Stimulated activated naive B cell treated with anti-CD40 and anti-IgM and Interleukin-4, amounts not matched to agents 10 μg/mL and 1 μg/mL and 100 μg/mL, for 72 hours (primary cell): ENCODE results near the gene ESRRB.

Experiments
- ATAC-seq, 2 donors: fragments of 150-1000 bp; cut with Tn5 transposase; replicated peaks; 2 replicates each; pipeline ENCODE4 v1.10.0; 2021; ENCODE audit warnings: moderate library complexity in 1 of 2
- DNase-seq: peaks from one replicate; pipeline ENCODE4 v3.0.0; 2021
- H3K27ac Mint-ChIP-seq: one replicate; pipeline ENCODE4 v1.8.0; 2022; ENCODE audit warnings: mild to moderate bottlenecking, mixed read lengths
- H3K27me3 Mint-ChIP-seq, 2 donors: one replicate each; pipeline ENCODE4 v1.8.0; 2022; ENCODE audit warnings: mixed read lengths in 2 of 2
- H3K36me3 Mint-ChIP-seq, 2 donors: one replicate each; pipeline ENCODE4 v1.8.0; 2022; ENCODE audit warnings: mixed read lengths in 2 of 2, mild to moderate bottlenecking in 1 of 2
- H3K4me1 Mint-ChIP-seq, 2 donors: one replicate each; pipeline ENCODE4 v1.8.0; 2022; ENCODE audit warnings: mixed read lengths in 2 of 2, mild to moderate bottlenecking in 1 of 2
- H3K4me3 Mint-ChIP-seq, 2 donors: one replicate each; pipeline ENCODE4 v1.8.0; 2022; ENCODE audit warnings: mild to moderate bottlenecking in 2 of 2, mixed read lengths in 2 of 2, moderate library complexity in 1 of 2
- H3K9me3 Mint-ChIP-seq, 2 donors: one replicate each; pipeline ENCODE4 v1.8.0; 2022; ENCODE audit warnings: mixed read lengths in 2 of 2, mild to moderate bottlenecking in 1 of 2

The ESRRB gene

DNA sequence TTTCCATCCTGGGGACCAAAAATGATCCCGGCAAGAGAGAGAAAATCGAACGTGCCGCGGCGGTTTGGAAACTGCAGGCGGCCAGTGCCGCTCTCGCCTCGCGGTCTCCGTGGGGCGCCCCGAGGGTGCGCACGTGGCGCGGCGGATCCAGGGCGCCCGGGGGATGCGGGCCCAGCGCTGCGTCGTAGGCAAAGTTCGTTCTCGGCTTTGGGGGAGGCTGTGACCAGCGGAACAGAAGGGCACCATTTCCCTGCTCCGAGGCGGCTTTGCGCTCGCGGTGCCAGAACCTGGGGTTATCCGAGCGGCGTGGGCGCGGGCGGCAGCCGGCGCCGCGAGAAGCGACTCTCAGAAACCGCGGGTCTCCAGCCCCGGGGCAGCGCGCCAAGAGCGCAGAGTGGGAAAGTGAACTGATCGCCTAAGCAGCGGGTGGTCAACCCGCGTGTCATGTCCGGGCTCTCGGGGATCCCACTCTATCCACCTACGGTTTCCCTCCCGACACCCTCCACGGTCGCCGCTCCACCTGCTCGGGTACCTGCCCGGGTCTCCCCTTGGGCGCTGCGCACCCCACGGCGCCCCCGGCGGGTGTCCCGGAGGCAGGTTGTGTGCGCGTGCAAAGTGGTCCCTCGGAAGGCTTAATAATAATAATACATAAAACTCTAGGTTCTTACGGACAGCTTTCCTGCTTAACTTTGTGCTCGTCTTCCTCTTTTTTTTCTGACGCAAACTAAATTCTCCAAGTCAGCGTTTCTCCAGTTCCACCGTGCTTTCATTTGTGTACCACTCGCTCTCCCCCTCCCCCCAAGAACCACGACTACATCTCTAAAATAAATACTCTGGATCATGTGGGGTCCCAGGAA, 1.2 kb downstream of the ESRRB start:
- H3K27ac Mint-ChIP-seq = no peak overlapping the region
- ATAC-seq (no peak), DNase-seq (no peak)
- no peaks in the 10 kb centered on the region for H3K9me3 Mint-ChIP-seq
- peak overlapping the region; percentile 49 to 58 for H3K4me3 Mint-ChIP-seq
- peaks cover 0 to 7% of the 10 kb centered on the region in 2 donors for H3K4me1 Mint-ChIP-seq
- H3K27me3 Mint-ChIP-seq = peaks cover 64 to 88% of the 10 kb centered on the region in 2 donors
- no peaks in the 10 kb centered on the region for H3K36me3 Mint-ChIP-seq

DNA sequence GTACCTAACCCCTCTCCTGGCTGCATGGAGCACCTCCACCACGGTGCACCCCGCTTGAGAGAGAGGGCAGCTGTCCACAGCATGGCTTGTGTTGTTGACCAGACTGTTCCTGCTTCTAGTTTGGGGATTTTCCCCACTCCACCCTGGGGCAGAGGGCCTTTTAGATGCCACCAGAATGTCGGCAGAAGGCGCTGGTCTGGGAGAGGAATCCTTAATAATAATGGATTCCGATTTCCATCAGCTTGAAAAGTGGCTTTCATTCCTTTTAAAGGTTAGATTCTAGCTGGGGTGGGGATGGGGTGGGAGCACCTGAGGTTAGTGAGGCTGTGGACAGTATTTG, 1.8 kb downstream of the ESRRB start:
- H3K27ac Mint-ChIP-seq = no peak overlapping the region

DNA sequence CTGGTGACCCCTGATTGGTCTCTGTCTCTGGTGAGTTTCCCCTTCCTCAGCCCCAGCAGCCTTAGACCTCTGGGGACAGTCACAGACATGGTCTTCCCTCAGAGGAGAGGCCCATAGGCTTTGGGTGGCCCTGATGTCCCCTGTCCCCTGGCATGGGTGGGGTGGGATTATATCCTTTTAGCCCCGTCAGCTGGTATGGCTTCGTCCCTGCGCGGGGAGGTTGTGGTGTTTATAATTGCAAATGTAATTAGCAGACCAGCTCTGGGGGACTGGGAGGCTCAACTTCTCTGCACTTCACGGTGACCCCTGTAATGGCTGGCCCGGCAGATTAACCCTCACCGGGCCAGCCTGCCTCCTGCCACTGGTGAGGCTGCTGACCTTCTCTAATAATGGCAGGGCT, 5.1 kb downstream of the ESRRB start:
- Mint-ChIP-seq H3K4me1 (peaks cover 5 to 9% of the 10 kb centered on the region in 2 donors), H3K4me3 (no peak overlapping the region), H3K9me3 (no peaks in the 10 kb centered on the region), H3K27ac (no peak overlapping the region), H3K36me3 (no peaks in the 10 kb centered on the region), H3K27me3 (peaks cover 60 to 89% of the 10 kb centered on the region in 2 donors)
- ATAC-seq = no peak
- no peak for DNase-seq

More for the DNA sequence above, 1.8 kb downstream of the ESRRB start:
- H3K4me3 Mint-ChIP-seq = peak overlapping the region; percentile 49 to 58
- peaks cover 0 to 7% of the 10 kb centered on the region in 2 donors for H3K4me1 Mint-ChIP-seq
- H3K27me3 Mint-ChIP-seq = peaks cover 62 to 88% of the 10 kb centered on the region in 2 donors
- H3K36me3 Mint-ChIP-seq = no peaks in the 10 kb centered on the region
- ATAC-seq = no peak
- no peaks in the 10 kb centered on the region for H3K9me3 Mint-ChIP-seq
- no peak for DNase-seq

DNA sequence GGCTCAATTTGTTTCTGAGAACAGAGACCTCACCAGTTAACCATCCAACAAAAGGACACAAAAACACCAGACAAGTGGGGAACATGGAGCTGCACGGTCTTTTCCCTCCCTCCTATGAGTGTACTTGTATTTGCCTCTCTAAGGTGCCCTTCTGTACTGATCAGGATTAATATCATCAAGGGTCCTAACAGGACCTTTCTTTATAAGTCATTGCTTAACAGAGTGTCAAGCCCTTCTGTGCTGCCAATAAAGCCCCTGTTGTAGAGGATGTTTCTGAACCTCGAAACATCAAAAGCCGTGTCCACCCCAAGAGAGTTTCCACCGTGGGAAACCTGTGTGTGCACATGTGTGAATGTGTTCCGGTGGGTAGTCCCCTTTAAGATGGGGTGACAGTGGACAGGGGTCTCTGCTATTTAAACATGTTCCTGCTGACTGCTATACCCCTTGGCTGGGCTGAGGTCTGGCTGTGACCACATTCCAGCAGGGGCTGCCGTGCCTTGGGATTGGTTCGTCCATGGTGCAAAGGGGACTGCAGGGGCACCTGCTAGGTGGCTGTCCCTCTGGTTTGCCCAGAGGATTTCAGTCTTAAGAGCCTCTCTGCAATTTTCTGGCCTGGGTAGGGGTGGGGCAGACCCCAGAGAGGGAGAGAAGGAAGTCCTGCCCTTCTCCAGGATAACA, 6.0 kb downstream of the ESRRB start:
- ATAC-seq = no peak
- Mint-ChIP-seq H3K27ac (no peak overlapping the region), H3K27me3 (peaks cover 54 to 85% of the 10 kb centered on the region in 2 donors), H3K4me3 (no peak overlapping the region), H3K4me1 (peaks cover 5% of the 10 kb centered on the region in 2 donors), H3K9me3 (no peaks in the 10 kb centered on the region), H3K36me3 (no peaks in the 10 kb centered on the region)
- DNase-seq = no peak

DNA sequence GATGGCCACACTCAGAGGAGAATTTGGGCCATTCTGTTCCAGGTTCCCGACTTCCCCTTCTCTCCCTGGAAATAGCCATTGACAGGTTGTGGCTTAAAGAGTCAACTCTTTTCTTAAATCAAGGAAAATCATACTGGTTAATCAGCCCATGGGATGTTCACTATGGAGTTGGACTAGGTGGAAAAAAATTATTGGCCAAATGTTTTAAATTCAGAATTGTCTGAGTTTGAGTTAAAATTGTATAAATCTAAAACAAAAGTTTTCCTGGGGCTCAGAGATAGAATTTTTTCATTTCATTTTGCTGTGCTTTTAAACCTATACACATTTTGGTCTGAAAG, 6.5 kb downstream of the ESRRB start:
- H3K9me3 Mint-ChIP-seq = no peaks in the 10 kb centered on the region
- ATAC-seq = no peak
- DNase-seq = no peak
- H3K36me3 Mint-ChIP-seq = no peaks in the 10 kb centered on the region
- H3K4me1 Mint-ChIP-seq = peaks cover 4 to 8% of the 10 kb centered on the region in 2 donors
- H3K27ac Mint-ChIP-seq = no peak overlapping the region
- no peak overlapping the region for H3K4me3 Mint-ChIP-seq
- H3K27me3 Mint-ChIP-seq = peaks cover 53 to 87% of the 10 kb centered on the region in 2 donors

- no peak overlapping the region for H3K4me3 Mint-ChIP-seq
- H3K27me3 Mint-ChIP-seq = peaks cover 40 to 67% of the 10 kb centered on the region in 2 donors
- no peaks in the 10 kb centered on the region for H3K9me3 Mint-ChIP-seq
- DNase-seq (no peak), ATAC-seq (no peak)
- no peaks in the 10 kb centered on the region for H3K36me3 Mint-ChIP-seq
- H3K4me1 Mint-ChIP-seq = peaks cover 2 to 10% of the 10 kb centered on the region in 2 donors
- no peak overlapping the region for H3K27ac Mint-ChIP-seq
Observed at GRCh38 chr14:76385435-76385834, 9.5 kb downstream of the ESRRB start.

DNA sequence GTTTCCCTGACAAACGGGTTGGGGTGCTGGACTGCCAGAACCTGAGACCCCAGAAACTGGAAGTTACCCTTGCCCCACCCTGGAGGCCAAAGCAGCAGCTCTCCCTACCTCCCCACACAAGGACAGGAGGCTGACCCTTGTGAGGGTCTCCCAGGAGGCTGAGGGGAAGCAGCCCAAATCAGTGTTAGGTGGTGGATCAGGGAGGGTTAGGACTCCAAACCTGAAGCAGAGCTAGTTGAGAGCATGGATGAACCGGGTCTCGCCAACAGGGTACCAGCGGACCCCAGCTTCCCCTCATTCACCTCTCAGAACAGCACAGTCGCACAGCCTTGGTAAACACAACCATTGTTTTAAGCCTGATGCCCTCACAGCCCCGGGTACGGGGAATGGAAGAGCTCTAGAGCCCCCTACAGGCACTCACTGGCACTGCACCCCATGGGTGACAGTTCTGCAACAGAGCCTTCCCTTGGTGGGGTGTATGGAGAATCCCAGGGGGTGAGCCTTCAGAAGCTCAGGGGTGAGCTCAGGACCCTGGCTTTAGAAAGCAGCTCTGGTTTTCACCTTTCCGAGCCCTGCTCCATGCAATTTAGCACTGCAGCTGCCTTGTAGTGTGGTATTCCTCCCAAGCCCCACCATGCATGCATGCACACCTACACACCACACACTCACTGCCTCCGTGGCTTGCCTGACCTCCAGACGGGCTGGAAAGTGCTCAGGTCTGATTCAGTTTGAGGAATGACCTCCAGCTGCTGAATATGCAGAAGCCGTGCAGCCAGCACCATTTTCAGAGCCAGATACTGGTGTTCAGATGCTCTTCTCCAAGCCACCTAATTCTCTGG, 11.2 kb downstream of the ESRRB start:
- Mint-ChIP-seq H3K4me1 (peaks cover 2 to 10% of the 10 kb centered on the region in 2 donors), H3K9me3 (no peaks in the 10 kb centered on the region), H3K27ac (no peak overlapping the region), H3K4me3 (no peak overlapping the region), H3K36me3 (no peaks in the 10 kb centered on the region), H3K27me3 (peaks cover 33 to 50% of the 10 kb centered on the region in 2 donors)
- ATAC-seq = peak; percentile 92 to 98
- DNase-seq = peak; percentile 55

DNA sequence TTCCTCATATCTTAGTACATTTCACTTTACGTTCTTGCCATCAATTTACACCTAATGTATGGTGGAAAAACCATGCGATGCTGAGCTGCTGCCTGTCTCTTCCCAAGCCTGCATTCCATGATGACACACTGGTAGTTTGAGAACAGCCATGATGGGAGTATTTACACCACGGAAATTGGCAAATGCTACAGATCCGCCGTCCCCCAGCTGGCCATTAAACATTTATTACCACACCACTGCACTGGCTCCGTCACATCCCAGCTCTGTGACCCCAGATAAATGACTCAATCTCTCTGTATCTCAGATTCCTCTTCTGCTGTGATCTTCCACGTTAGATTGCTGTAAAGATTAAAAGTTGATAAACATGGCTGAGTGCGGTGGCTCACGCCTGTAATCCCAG, 13.9 kb downstream of the ESRRB start:
- Mint-ChIP-seq H3K4me3 (no peak overlapping the region), H3K9me3 (no peaks in the 10 kb centered on the region)

DNA sequence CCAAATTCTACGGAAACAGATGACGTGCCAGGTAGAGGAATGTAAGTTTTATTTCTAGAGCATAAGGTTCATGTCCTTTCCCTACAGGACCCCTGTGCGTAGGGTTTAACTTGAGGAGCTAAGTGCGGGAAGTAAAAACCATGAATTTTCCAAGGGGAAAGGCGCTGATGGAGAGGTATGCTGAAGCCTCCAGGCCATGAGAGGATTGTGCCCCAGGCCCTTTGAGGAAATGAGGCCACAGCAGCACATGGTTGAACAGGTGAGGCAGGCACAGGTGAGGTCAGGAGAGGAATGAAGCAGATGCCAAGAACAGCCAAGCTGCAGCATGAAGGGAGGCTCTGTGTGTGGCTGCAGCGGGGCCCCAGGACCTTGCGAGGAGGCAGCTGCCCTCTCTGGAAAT, 14.7 kb downstream of the ESRRB start:
- H3K27ac Mint-ChIP-seq = no peak overlapping the region
- no peak for DNase-seq
- no peaks in the 10 kb centered on the region for H3K36me3 Mint-ChIP-seq
- H3K27me3 Mint-ChIP-seq = peaks cover 22 to 26% of the 10 kb centered on the region in 2 donors
- peaks cover 1 to 7% of the 10 kb centered on the region in 2 donors for H3K4me1 Mint-ChIP-seq
- H3K4me3 Mint-ChIP-seq = no peak overlapping the region
- no peaks in the 10 kb centered on the region for H3K9me3 Mint-ChIP-seq
- ATAC-seq = no peak

More for the DNA sequence above, 13.9 kb downstream of the ESRRB start:
- Mint-ChIP-seq H3K36me3 (no peaks in the 10 kb centered on the region), H3K4me1 (peaks cover 2 to 10% of the 10 kb centered on the region in 2 donors), H3K27me3 (peaks cover 28 to 29% of the 10 kb centered on the region in 2 donors), H3K27ac (no peak overlapping the region)
- DNase-seq (no peak), ATAC-seq (no peak)

DNA sequence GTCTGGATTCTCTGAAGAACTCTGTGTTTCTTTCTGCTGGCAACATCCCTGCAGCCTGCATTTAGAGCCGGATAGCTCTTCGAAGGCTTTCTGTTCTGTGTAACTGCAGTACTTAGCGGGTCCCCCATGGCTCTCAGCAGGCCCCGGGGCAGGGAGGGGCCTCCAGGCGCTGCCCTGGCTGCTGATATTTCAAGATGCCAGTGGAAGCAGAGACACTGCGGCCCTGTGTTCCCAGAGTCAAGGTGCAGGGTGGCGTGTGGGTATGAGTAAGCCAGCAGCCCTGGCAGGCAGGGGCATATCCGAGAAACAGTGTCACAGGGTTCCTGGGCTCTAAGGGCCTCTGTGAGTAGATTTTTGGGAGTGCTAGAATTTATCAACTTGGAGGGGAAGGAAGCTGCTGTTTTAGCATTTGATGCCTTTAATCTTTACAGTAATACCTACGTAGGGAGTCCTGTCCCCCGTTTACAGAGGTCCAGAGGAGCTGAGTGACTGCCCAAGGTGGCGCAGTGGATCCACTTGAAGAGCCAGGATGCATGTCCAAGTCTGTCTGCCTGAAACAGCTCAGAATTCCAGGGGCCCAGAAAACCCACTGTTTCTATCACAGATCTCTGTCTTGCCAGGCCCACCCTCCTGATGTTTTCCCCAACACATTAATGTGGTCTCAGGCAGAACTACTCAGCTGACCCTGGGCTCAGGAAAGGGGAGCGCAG, 16.2 kb downstream of the ESRRB start:
- no peak overlapping the region for H3K27ac Mint-ChIP-seq

GRCh38 chr14:76394569-76394968, 18.6 kb downstream of the ESRRB start:
- ATAC-seq (no peak), DNase-seq (no peak)
- Mint-ChIP-seq H3K27ac (no peak overlapping the region), H3K36me3 (no peaks in the 10 kb centered on the region), H3K4me3 (no peak overlapping the region), H3K4me1 (no peaks in the 10 kb centered on the region), H3K9me3 (no peaks in the 10 kb centered on the region), H3K27me3 (peaks cover 0 to 11% of the 10 kb centered on the region in 2 donors)

More for the DNA sequence above, 16.2 kb downstream of the ESRRB start:
- Mint-ChIP-seq H3K9me3 (no peaks in the 10 kb centered on the region), H3K27me3 (peaks cover 13 to 22% of the 10 kb centered on the region in 2 donors), H3K4me1 (peaks cover 0 to 4% of the 10 kb centered on the region in 2 donors), H3K36me3 (no peaks in the 10 kb centered on the region), H3K4me3 (no peak overlapping the region)
- ATAC-seq (no peak), DNase-seq (no peak)

- DNase-seq = no peak
- H3K4me1 Mint-ChIP-seq = no peaks in the 10 kb centered on the region
- peaks cover 0 to 11% of the 10 kb centered on the region in 2 donors for H3K27me3 Mint-ChIP-seq
- H3K27ac Mint-ChIP-seq = no peak overlapping the region
- H3K9me3 Mint-ChIP-seq = no peaks in the 10 kb centered on the region
- no peaks in the 10 kb centered on the region for H3K36me3 Mint-ChIP-seq
- H3K4me3 Mint-ChIP-seq = no peak overlapping the region
- ATAC-seq = no peak
Observed at GRCh38 chr14:76395161-76395560, 19.2 kb downstream of the ESRRB start.

DNA sequence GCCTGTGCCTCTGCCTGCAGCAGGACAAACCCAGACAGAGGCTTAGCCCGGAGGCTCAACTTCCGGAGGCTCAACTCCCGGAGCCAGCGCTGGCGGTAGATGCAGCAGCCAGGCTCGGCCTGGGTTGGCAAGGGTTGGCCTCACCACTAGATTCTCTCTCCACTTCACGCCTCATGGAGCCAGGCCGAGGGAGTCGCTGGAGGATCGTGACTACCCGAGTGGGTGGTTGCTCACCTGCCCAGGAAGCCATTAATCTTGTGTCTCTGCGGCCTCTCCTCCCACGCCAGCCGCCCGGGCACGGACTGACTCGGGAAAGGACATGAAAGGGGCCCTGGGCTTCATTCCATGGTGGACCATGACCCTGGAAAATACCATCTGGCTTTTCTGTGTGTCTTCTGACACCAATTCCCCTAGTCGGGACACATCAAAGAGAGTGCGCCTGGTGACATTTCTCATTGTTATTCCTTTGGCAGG, 20.8 kb downstream of the ESRRB start:
- Mint-ChIP-seq H3K4me1 (no peaks in the 10 kb centered on the region), H3K27ac (no peak overlapping the region), H3K27me3 (peaks cover 0 to 8% of the 10 kb centered on the region in 2 donors), H3K36me3 (no peaks in the 10 kb centered on the region), H3K9me3 (no peaks in the 10 kb centered on the region), H3K4me3 (no peak overlapping the region)
- DNase-seq = no peak
- ATAC-seq = no peak

DNA sequence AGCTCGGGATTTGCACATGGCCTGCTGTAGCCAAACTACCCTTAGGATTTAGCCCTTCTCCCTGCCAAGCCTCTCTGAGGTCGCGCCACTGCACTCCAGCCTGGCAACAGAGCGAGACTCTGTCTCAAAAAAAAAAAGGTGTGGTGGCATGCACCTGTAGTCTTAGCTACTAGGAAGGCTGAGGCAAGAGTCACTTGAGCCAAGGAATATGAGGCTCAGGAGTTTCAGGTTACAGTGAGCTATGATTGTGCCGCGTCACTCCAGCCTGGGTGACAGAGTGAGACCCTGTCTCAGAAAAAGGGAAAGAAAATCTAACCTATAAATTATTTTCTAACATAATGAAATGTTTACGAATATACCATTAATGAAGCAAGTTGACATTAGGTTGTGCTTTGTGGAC, 29.7 kb downstream of the ESRRB start:
- no peak for ATAC-seq
- Mint-ChIP-seq H3K9me3 (no peaks in the 10 kb centered on the region), H3K27me3 (peaks cover 17 to 49% of the 10 kb centered on the region in 2 donors), H3K4me3 (no peak overlapping the region), H3K27ac (no peak overlapping the region), H3K36me3 (no peaks in the 10 kb centered on the region), H3K4me1 (no peaks in the 10 kb centered on the region)
- no peak for DNase-seq
